Mesenchymal stem cell (in vitro differentiated cells and primary cell): ENCODE measurements around the gene CADPS.

Experiments
- DNase-seq: peaks from one replicate; pipeline ENCODE4 v3.0.0-alpha.2; 2013
- H2AFZ ChIP-seq: one replicate; pipeline ENCODE4 v1.6.1; 2013; ENCODE audit warnings: low read depth, mild to moderate bottlenecking, control low read depth, inconsistent platforms, low read length, moderate library complexity
- H2AK5ac ChIP-seq: 2 replicates; pipeline ENCODE4 v1.6.1; 2013; ENCODE audit warnings: low read length, moderate library complexity, mild to moderate bottlenecking, inconsistent platforms; ENCODE audit not compliant: severe bottlenecking
- H2BK120ac ChIP-seq: one replicate; pipeline ENCODE4 v1.6.1; 2013; ENCODE audit warnings: low read depth, mild to moderate bottlenecking, inconsistent platforms, low read length, moderate library complexity
- H2BK12ac ChIP-seq, 2 experiments: one replicate each; pipeline ENCODE4 v1.6.1; 2013; ENCODE audit warnings: inconsistent platforms in 2 of 2, low read length in 2 of 2, mild to moderate bottlenecking in 2 of 2, moderate library complexity in 2 of 2, control low read depth in 1 of 2
- H2BK15ac ChIP-seq: one replicate; pipeline ENCODE4 v1.6.1; 2013; ENCODE audit warnings: mild to moderate bottlenecking, low read depth, inconsistent platforms; ENCODE audit not compliant: poor library complexity, severe bottlenecking
- H2BK5ac ChIP-seq: 2 replicates; pipeline ENCODE4 v1.6.1; 2013; ENCODE audit warnings: low read depth, mild to moderate bottlenecking, low read length, control low read depth, inconsistent platforms; ENCODE audit not compliant: poor library complexity, severe bottlenecking
- H3K14ac ChIP-seq, 2 experiments: one replicate each; pipeline ENCODE4 v1.6.1; 2013; ENCODE audit warnings: inconsistent platforms in 2 of 2, low read length in 2 of 2, control low read depth in 1 of 2, mild to moderate bottlenecking in 1 of 2, moderate library complexity in 1 of 2
- H3K18ac ChIP-seq, 2 experiments: one replicate each; pipeline ENCODE4 v1.6.1; 2013; ENCODE audit warnings: inconsistent platforms in 2 of 2, low read length in 2 of 2, control low read depth in 1 of 2, low read depth in 1 of 2, mild to moderate bottlenecking in 1 of 2
- H3K23ac ChIP-seq, 2 experiments: one replicate each; pipeline ENCODE4 v1.6.1; 2013; ENCODE audit warnings: inconsistent platforms in 2 of 2, low read length in 2 of 2, mild to moderate bottlenecking in 2 of 2, moderate library complexity in 2 of 2, control low read depth in 1 of 2
- H3K27ac ChIP-seq: 2 replicates; pipeline ENCODE4 v1.5.1; 2013; ENCODE audit warnings: mild to moderate bottlenecking, moderate library complexity, low read length, control low read depth, inconsistent platforms; ENCODE audit not compliant: poor library complexity, severe bottlenecking
- H3K27me3 ChIP-seq, 2 experiments: 2 replicates each; pipeline versions ENCODE4 v1.6.1 to v1.7.0; 2013; ENCODE audit warnings: low read length in 2 of 2, mild to moderate bottlenecking in 2 of 2, moderate library complexity in 2 of 2, control low read depth in 1 of 2, inconsistent platforms in 1 of 2; ENCODE audit not compliant: control insufficient read depth in 1 of 2, insufficient read depth in 1 of 2
- H3K36me3 ChIP-seq, 2 experiments: 2 replicates each; pipeline versions ENCODE4 v1.6.1 to v1.7.0; 2013; ENCODE audit warnings: low read length in 2 of 2, control low read depth in 1 of 2, inconsistent platforms in 1 of 2, low read depth in 1 of 2, mild to moderate bottlenecking in 1 of 2; ENCODE audit not compliant: insufficient read depth in 2 of 2, control insufficient read depth in 1 of 2
- H3K4ac ChIP-seq, 2 experiments: one replicate each; pipeline ENCODE4 v1.6.1; 2013; ENCODE audit warnings: inconsistent platforms in 2 of 2, low read length in 2 of 2, mild to moderate bottlenecking in 2 of 2, moderate library complexity in 2 of 2, control low read depth in 1 of 2, low read depth in 1 of 2
- H3K4me1 ChIP-seq: 2 replicates; pipeline ENCODE4 v1.6.1; 2013; ENCODE audit warnings: low read depth, low read length, control low read depth; ENCODE audit not compliant: control insufficient read depth, insufficient read depth
- H3K4me2 ChIP-seq: 2 replicates; pipeline ENCODE4 v1.6.1; 2013; ENCODE audit warnings: low read length, mild to moderate bottlenecking, inconsistent platforms; ENCODE audit not compliant: poor library complexity, severe bottlenecking
- H3K4me3 ChIP-seq, 2 experiments: 2 replicates each; pipeline versions ENCODE4 v1.5.1 to v1.7.0; 2013; ENCODE audit warnings: low read length in 2 of 2, mild to moderate bottlenecking in 2 of 2, control low read depth in 1 of 2, low read depth in 1 of 2; ENCODE audit not compliant: insufficient read depth in 1 of 2
- H3K79me1 ChIP-seq: replicated peaks from 2 replicates; pipeline ENCODE4 v1.6.1; 2013; ENCODE audit warnings: mild to moderate bottlenecking, control low read depth, low read length, inconsistent platforms; ENCODE audit not compliant: poor library complexity, severe bottlenecking
- H3K9ac ChIP-seq: 2 replicates; pipeline ENCODE4 v1.7.0; 2013; ENCODE audit warnings: mild to moderate bottlenecking, low read length, moderate library complexity
- H3K9me3 ChIP-seq: 2 replicates; pipeline ENCODE4 v1.7.0; 2013; ENCODE audit warnings: mild to moderate bottlenecking, low read length; ENCODE audit not compliant: control insufficient read depth
- H4K8ac ChIP-seq: one replicate; pipeline ENCODE4 v1.6.1; 2013; ENCODE audit warnings: inconsistent platforms, mild to moderate bottlenecking, low read length, moderate library complexity
- H4K91ac ChIP-seq: one replicate; pipeline ENCODE4 v1.6.1; 2013; ENCODE audit warnings: mild to moderate bottlenecking, low read length, inconsistent platforms
- WGBS: methylation state at CpG from one replicate; pipeline ENCODE4 v1.1.7; 2013; ENCODE audit warnings: mixed read lengths; 5-methylcytosine and 5-hydroxymethylcytosine counted together

Gene CADPS

DNA sequence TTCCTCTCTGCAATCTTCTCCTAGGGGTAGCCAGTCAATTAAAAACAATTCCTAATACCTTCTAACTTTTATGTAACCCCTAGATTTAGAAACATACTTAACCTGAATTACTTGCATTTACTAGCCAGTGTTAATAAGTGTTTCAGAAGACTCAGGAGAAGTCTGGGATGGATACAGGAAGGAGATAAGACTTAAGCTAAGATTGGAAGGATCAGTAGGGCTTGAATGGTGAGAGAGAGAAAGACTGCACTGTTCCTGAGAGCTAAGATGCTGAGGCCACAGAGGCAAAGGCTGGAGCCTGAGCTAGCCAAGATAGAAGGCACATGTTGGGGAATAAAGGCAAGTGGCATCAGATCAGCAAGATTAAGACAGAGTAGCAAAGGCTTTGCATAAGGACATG is 30.1 kb upstream of the CADPS start:
- no peaks in the 10 kb centered on the region for H3K9me3 ChIP-seq
- H3K36me3 ChIP-seq: no peaks in the 10 kb centered on the region
- H3K4me3 ChIP-seq: no peak overlapping the region
- no peaks in the 10 kb centered on the region for H3K79me1 ChIP-seq
- H3K14ac ChIP-seq: no peak overlapping the region
- no peak overlapping the region for H2BK15ac ChIP-seq
- no peak overlapping the region for H3K4ac ChIP-seq
- H2AK5ac ChIP-seq: no peak overlapping the region
- no peaks in the 10 kb centered on the region for H3K4me1 ChIP-seq
- no peak overlapping the region for H4K8ac ChIP-seq
- H3K18ac ChIP-seq: no peak overlapping the region
- no peak overlapping the region for H3K4me2 ChIP-seq
- H2BK120ac ChIP-seq: no peak overlapping the region
- H3K9ac ChIP-seq: no peak overlapping the region
- H2BK12ac ChIP-seq: no peak overlapping the region
- no peak overlapping the region for H3K27ac ChIP-seq
- no peak overlapping the region for H2AFZ ChIP-seq
- DNase-seq: no peak
- no peak overlapping the region for H4K91ac ChIP-seq
- no peak overlapping the region for H2BK5ac ChIP-seq
- H3K27me3 ChIP-seq: no peaks in the 10 kb centered on the region
- H3K23ac ChIP-seq: no peak overlapping the region

DNA sequence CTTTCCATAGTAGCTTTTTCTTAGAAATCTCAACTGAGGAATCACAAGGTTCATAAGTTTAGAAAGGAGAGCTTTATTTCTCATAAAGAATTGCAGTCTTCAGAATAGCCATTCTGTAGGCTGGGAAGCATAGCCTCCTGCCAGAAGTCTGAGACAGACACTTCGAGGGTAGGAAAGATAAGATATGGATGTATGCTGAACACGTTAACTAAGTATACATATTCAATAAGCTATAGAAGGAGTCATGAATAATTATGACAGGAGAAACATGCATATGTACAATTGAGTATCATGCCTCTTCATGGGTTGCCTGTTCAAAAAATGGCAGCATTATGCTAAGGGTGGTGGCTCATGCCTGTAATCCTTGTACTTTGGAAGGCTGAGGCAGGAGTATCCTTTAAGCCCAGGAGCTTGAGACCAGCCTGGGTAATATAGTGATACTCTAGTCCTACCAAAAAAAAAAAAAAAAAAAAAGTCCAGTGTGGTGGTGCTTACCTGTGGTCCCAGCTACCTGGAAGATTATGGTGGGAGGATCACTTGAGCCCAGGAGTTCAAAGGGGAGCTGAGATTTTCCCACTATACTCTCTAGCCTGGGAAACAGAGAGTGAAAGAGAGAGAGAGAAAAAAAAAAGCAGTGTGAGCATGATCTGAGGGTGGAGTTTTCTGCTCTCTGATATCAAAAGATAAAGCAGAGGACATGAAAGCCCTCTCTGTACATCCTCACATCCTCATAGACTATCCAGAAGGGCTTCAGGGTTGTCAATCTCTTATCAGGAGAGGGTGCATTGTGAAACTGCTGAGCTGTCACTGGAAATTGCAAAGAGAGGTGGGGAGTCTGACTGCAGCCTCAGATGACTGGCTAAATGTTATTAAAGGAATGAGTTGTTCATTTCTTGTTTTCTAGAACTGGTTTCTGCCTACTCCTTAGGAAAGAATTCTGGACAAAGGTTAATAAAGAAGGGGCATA is 23.6 kb upstream of the CADPS start:
- Histone ChIP-seq H3K18ac (no peak overlapping the region), H3K4me2 (no peak overlapping the region), H3K23ac (no peak overlapping the region), H3K14ac (no peak overlapping the region), H3K79me1 (no peaks in the 10 kb centered on the region), H3K9me3 (no peaks in the 10 kb centered on the region), H2BK120ac (no peak overlapping the region), H2BK15ac (no peak overlapping the region), H3K27me3 (no peaks in the 10 kb centered on the region), H3K36me3 (no peaks in the 10 kb centered on the region), H2AFZ (no peak overlapping the region), H3K9ac (no peak overlapping the region), H2BK5ac (no peak overlapping the region), H4K8ac (no peak overlapping the region), H2BK12ac (no peak overlapping the region), H3K4me3 (no peak overlapping the region), H2AK5ac (no peak overlapping the region), H3K4me1 (no peaks in the 10 kb centered on the region), H4K91ac (no peak overlapping the region), H3K27ac (no peak overlapping the region), H3K4ac (no peak overlapping the region)
- no CpG with 5 or more reads among the region's 2 CpGs for WGBS
- DNase-seq: no peak

DNA sequence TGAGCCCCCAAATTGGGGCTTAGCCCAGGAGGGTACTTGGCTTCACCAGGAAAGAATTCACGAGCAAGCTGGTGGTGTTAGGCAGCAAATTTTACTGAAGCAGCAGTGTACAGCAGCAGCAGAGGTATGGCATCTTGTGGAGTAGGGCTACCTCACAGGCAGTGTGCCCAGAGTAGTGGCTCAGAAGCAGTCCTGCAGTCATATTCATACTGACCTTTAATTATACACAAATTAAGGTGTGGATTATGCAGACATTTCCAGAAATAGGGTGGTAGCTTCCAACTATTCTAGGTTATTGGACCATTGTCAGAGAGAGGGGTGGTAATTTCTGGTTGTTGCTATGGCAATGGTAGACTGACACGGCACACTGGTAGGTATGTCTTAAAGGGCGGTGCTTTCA is 20.7 kb upstream of the CADPS start:
- Histone ChIP-seq H4K91ac (no peak overlapping the region), H3K79me1 (no peaks in the 10 kb centered on the region), H3K36me3 (no peaks in the 10 kb centered on the region), H2BK15ac (no peak overlapping the region), H3K18ac (no peak overlapping the region), H3K27me3 (no peaks in the 10 kb centered on the region), H3K4ac (no peak overlapping the region), H3K27ac (no peak overlapping the region), H3K4me3 (no peak overlapping the region), H3K9ac (no peak overlapping the region), H2AK5ac (no peak overlapping the region), H3K4me1 (no peaks in the 10 kb centered on the region), H4K8ac (no peak overlapping the region), H2BK120ac (no peak overlapping the region), H3K4me2 (no peak overlapping the region), H3K14ac (no peak overlapping the region), H2BK5ac (no peak overlapping the region), H3K9me3 (no peaks in the 10 kb centered on the region), H3K23ac (no peak overlapping the region), H2BK12ac (no peak overlapping the region), H2AFZ (no peak overlapping the region)
- DNase-seq: no peak
- 50% methylated on average over 1 of the region's 3 CpGs for WGBS

DNA sequence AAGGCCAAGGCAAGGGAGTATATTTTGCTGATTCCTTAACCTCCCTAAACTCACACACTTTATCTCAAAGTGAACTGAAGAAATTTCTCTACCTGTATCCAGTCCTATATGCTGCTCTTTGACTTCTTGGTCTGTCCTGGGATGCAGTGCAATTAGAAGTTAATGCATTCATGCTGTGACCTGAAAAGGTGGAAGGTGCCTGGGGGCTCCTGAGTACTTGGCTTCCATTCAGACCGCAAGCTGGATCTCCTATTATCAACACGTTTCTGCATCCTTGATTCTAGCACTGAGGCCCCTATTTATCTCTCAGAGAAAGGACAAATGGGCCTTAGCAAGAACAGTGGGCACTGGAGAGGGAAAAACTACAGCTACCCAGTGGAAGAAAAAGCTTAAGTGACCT is 17.7 kb upstream of the CADPS start:
- WGBS: no CpG with 5 or more reads among the region's 2 CpGs

More for the DNA sequence above, 17.7 kb upstream of the CADPS start:
- Histone ChIP-seq H2BK5ac (no peak overlapping the region), H4K8ac (no peak overlapping the region), H3K79me1 (no peaks in the 10 kb centered on the region), H3K4me1 (no peaks in the 10 kb centered on the region), H3K4me3 (no peak overlapping the region), H3K9me3 (no peaks in the 10 kb centered on the region), H2AK5ac (no peak overlapping the region), H3K4ac (no peak overlapping the region), H3K18ac (no peak overlapping the region), H3K23ac (no peak overlapping the region), H2BK120ac (no peak overlapping the region), H3K36me3 (no peaks in the 10 kb centered on the region), H4K91ac (no peak overlapping the region), H3K27me3 (no peaks in the 10 kb centered on the region), H3K27ac (no peak overlapping the region), H3K14ac (no peak overlapping the region), H2BK15ac (no peak overlapping the region), H3K9ac (no peak overlapping the region), H2BK12ac (no peak overlapping the region), H2AFZ (no peak overlapping the region), H3K4me2 (no peak overlapping the region)
- no peak for DNase-seq
